ENCODE measurements around the gene AKT1.

GRCh38 chr14:104805326-104805678, 9.8 kb upstream of the AKT1 start:
- TF ChIP-seq, protein P1, sequence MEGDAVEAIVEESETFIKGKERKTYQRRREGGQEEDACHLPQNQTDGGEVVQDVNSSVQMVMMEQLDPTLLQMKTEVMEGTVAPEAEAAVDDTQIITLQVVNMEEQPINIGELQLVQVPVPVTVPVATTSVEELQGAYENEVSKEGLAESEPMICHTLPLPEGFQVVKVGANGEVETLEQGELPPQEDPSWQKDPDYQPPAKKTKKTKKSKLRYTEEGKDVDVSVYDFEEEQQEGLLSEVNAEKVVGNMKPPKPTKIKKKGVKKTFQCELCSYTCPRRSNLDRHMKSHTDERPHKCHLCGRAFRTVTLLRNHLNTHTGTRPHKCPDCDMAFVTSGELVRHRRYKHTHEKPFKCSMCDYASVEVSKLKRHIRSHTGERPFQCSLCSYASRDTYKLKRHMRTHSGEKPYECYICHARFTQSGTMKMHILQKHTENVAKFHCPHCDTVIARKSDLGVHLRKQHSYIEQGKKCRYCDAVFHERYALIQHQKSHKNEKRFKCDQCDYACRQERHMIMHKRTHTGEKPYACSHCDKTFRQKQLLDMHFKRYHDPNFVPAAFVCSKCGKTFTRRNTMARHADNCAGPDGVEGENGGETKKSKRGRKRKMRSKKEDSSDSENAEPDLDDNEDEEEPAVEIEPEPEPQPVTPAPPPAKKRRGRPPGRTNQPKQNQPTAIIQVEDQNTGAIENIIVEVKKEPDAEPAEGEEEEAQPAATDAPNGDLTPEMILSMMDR (IDR thresholded peaks at IDR 0.05) = no peak
- no peak for TF ChIP-seq POLR2A (IDR thresholded peaks at IDR 0.05)
